ENCODE measurements around the gene MAP3K21. TPM values are rescaled to one million over a fixed set of nuclear protein-coding genes. Genes with fewer than 3 reads are reported as not detected.

The MAP3K21 gene
- total RNA-seq, 6 experiments from 2014 or later = 3.2 to 5.1 (median 3.8) TPM

DNA sequence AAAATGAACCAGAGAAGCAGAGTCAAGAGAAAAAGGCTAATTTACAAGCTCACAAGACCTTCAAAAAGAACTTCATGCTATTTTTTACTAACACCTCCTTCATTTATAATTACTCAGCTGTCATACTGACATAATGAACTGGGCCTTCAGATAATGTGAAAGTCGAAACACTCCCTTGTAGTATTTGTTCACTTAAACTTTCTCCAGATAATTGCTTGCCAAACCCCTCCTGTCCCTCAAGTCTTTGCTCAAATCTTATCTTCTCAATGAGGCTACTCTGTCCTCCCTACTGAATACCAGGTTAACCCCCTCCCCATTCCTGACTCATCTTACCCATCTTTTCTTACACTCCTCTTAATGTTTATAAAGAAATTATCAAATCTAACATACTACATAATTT is 11.1 kb upstream of the MAP3K21 start:
- intact Hi-C loops (cut with DNase I) = no loop called here
- DNase-seq (no peak), ATAC-seq (no peak)
- Histone ChIP-seq H3K9me3 (no peaks in the 10 kb centered on the region), H3K27ac (no peak overlapping the region), H3K4me3 (no peak overlapping the region), H3K4me1 (no peaks in the 10 kb centered on the region), H3K36me3 (no peaks in the 10 kb centered on the region), H3K27me3 (no peaks in the 10 kb centered on the region)
- 71% methylated on average over 1 of the region's 1 CpG for WGBS (ENCODE audit: insufficient coverage, low coverage, low lambda C conversion rate, missing lambda C conversion rate)
- TF ChIP-seq, protein P1, sequence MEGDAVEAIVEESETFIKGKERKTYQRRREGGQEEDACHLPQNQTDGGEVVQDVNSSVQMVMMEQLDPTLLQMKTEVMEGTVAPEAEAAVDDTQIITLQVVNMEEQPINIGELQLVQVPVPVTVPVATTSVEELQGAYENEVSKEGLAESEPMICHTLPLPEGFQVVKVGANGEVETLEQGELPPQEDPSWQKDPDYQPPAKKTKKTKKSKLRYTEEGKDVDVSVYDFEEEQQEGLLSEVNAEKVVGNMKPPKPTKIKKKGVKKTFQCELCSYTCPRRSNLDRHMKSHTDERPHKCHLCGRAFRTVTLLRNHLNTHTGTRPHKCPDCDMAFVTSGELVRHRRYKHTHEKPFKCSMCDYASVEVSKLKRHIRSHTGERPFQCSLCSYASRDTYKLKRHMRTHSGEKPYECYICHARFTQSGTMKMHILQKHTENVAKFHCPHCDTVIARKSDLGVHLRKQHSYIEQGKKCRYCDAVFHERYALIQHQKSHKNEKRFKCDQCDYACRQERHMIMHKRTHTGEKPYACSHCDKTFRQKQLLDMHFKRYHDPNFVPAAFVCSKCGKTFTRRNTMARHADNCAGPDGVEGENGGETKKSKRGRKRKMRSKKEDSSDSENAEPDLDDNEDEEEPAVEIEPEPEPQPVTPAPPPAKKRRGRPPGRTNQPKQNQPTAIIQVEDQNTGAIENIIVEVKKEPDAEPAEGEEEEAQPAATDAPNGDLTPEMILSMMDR (IDR thresholded peaks at IDR 0.05) = no peak
- no peak for TF ChIP-seq POLR2A (IDR thresholded peaks at IDR 0.05)

DNA sequence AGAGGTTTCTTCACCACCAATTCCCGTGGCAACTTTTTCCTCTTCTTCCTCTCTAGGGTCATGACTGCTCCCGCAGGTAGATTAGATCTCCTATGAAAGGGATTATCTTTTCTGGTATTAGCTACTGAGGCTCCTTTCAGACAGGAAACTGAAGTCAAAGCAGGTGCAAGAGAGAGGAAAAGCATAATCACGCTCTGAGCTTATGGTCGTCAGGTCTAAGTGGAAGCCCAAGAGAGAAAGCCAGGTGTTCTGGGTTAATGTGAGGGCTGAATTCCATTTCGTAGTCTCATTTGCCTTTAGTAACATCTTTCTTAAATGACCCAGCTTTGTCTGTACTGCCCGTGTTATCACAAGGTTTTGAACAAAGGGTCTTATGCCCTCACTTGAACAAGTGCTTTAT is 8.3 kb upstream of the MAP3K21 start:
- no peak overlapping the region for H3K27ac ChIP-seq
- H3K9me3 ChIP-seq = no peaks in the 10 kb centered on the region
- no peaks in the 10 kb centered on the region for H3K36me3 ChIP-seq
- no peaks in the 10 kb centered on the region for H3K4me1 ChIP-seq
- intact Hi-C loops (cut with DNase I) = no loop called here
- no peak for DNase-seq
- TF ChIP-seq POLR2A (IDR thresholded peaks at IDR 0.05) = no peak
- TF ChIP-seq, protein P1 (IDR thresholded peaks at IDR 0.05) = no peak
- no peak overlapping the region for H3K4me3 ChIP-seq
- H3K27me3 ChIP-seq = no peaks in the 10 kb centered on the region
- ATAC-seq = no peak
- WGBS (ENCODE audit: insufficient coverage, low coverage, low lambda C conversion rate, missing lambda C conversion rate) = 52% methylated on average over 6 of the region's 6 CpGs

DNA sequence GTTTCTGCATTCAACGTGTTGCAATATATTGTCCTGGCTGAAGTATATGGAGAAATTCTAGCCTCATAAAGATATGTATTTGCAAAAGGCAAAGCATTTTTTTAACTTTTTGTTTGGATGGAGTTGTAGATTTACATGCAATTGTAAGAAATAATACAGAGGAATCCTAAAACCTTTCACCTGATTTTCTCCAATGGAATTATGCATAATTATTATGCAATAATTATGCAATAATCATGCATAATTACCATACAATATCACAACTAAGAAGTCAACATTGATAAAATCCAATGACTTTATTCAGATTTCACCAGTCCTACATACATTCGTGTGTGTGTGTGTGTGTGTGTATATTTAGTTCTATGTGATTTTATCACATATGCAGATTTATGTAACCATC is 7.5 kb upstream of the MAP3K21 start:
- no peak for ATAC-seq
- H3K9me3 ChIP-seq = no peaks in the 10 kb centered on the region
- H3K4me3 ChIP-seq = no peak overlapping the region
- DNase-seq = no peak
- intact Hi-C loops (cut with DNase I) = no loop called here
- 77% methylated on average over 2 of the region's 2 CpGs for WGBS (ENCODE audit: insufficient coverage, low coverage, low lambda C conversion rate, missing lambda C conversion rate)
- H3K36me3 ChIP-seq = no peaks in the 10 kb centered on the region
- TF ChIP-seq, protein P1 (IDR thresholded peaks at IDR 0.05) = no peak
- no peak for TF ChIP-seq POLR2A (IDR thresholded peaks at IDR 0.05)
- H3K4me1 ChIP-seq = no peaks in the 10 kb centered on the region
- H3K27me3 ChIP-seq = no peaks in the 10 kb centered on the region
- H3K27ac ChIP-seq = no peak overlapping the region

DNA sequence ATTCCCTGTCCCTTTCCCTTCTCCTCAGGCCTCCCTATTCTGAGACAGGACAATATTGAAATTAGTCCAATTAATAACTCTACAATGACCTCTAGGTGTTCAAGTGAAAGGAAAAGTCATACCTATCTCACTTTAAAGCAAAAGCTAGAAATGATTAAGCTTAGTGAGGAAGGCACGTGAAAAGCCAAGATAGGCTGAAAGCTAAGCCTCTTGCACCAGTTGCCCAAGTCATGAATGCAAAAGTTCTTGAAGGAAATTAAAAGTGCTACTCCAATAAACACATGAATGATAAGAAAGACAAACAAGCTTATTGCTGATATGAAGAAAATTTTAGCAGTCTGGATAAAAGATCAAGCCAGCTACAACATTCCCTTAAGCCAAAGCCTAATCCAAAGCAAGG is 3.8 kb upstream of the MAP3K21 start:
- Histone ChIP-seq H3K27ac (no peak overlapping the region), H3K4me1 (peaks cover 0 to 8% (median 0%) of the 10 kb centered on the region in 4 donors), H3K36me3 (no peaks in the 10 kb centered on the region), H3K4me3 (no peak overlapping the region), H3K9me3 (no peaks in the 10 kb centered on the region), H3K27me3 (no peaks in the 10 kb centered on the region)
- intact Hi-C loops (cut with DNase I) = no loop called here
- DNase-seq (no peak), ATAC-seq (no peak)
- WGBS (ENCODE audit: insufficient coverage, low coverage, low lambda C conversion rate, missing lambda C conversion rate) = 92% methylated on average over 1 of the region's 1 CpG
- TF ChIP-seq, protein P1 (IDR thresholded peaks at IDR 0.05) = no peak
- TF ChIP-seq POLR2A (IDR thresholded peaks at IDR 0.05) = no peak

DNA sequence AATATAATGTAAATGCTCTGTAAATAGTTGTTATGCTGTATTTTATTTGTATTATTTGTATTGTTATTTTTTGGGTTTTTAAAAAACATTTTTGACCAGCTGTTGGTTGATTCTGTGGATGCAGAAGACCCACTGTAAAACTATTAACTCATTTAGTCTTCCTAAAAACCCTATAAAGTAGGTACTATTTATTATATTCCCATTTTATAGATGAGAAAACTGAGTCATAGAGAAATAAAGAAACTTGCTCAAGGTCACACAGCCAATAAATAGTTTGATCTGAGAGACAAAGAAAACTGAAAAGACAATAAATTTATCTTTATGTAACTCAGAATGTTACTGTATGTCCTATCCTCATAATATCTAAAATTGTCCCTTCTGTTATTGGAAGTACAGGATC is 1.2 kb upstream of the MAP3K21 start:
- no peaks in the 10 kb centered on the region for H3K9me3 ChIP-seq
- H3K36me3 ChIP-seq = no peaks in the 10 kb centered on the region
- intact Hi-C loops (cut with DNase I) = no loop called here
- H3K4me1 ChIP-seq = peaks cover 0 to 28% (median 4%) of the 10 kb centered on the region in 4 donors
- no peak overlapping the region for H3K27ac ChIP-seq
- no peaks in the 10 kb centered on the region for H3K27me3 ChIP-seq
- TF ChIP-seq POLR2A (IDR thresholded peaks at IDR 0.05) = no peak
- ATAC-seq = no peak
- H3K4me3 ChIP-seq = no peak overlapping the region
- DNase-seq = no peak

All from right lobe of liver (tissue), 6 donors.